MCF 10A (cell line): ENCODE measurements around the gene FGF18. TPM values are rescaled to one million over a fixed set of nuclear protein-coding genes. Genes with fewer than 3 reads are reported as not detected.

Experiments
- BruUV-seq: library from RNA; stranded (reverse); fragments of 400-500 nt; replicated peaks from 2 replicates; lab custom pipeline; 2021; lab: Mats Ljungman, UMichigan
- CTCF ChIA-PET: fragments of 300-600 bp; sonication (Branson Sonifier 250); formaldehyde crosslinking; extraction: SDS; loops from one replicate; lab custom pipeline; 2021; ENCODE audit warnings: antibody characterized with exemption, inconsistent platforms; lab: Yijun Ruan, JAX
- POLR2A ChIA-PET: fragments of 300-600, 350-650 bp; sonication (Branson Sonifier 250); formaldehyde crosslinking; extraction: SDS; loops from one replicate; lab custom pipeline; 2020; ENCODE audit warnings: antibody characterized with exemption, inconsistent platforms; lab: Yijun Ruan, JAX
- DNase-seq: peaks from one replicate; pipeline ENCODE4 v3.0.0-alpha.2; 2018; ENCODE audit not compliant: unreplicated experiment
- H3K27ac Mint-ChIP-seq: one replicate; pipeline ENCODE4 v1.8.0; 2022; ENCODE audit warnings: mild to moderate bottlenecking, low read depth, mixed read lengths; ENCODE audit not compliant: unreplicated experiment
- H3K27me3 Mint-ChIP-seq: one replicate; pipeline ENCODE4 v1.8.0; 2022; ENCODE audit warnings: mixed read lengths; ENCODE audit not compliant: insufficient read depth, unreplicated experiment
- H3K36me3 Mint-ChIP-seq: one replicate; pipeline ENCODE4 v1.8.0; 2022; ENCODE audit warnings: mild to moderate bottlenecking, moderate library complexity, mixed read lengths; ENCODE audit not compliant: insufficient read depth, unreplicated experiment
- H3K4me1 Mint-ChIP-seq: one replicate; pipeline ENCODE4 v1.8.0; 2022; ENCODE audit warnings: mixed read lengths; ENCODE audit not compliant: insufficient read depth, unreplicated experiment
- H3K4me3 Mint-ChIP-seq: one replicate; pipeline ENCODE4 v1.8.0; 2022; ENCODE audit warnings: mild to moderate bottlenecking, moderate library complexity, mixed read lengths; ENCODE audit not compliant: unreplicated experiment
- H3K9me3 Mint-ChIP-seq: one replicate; pipeline ENCODE4 v1.8.0; 2022; ENCODE audit warnings: mixed read lengths; ENCODE audit not compliant: unreplicated experiment
- intact Hi-C: fragments of 100-400 bp; cut with micrococcal nuclease; formaldehyde crosslinking; loops from 2 replicates; pipeline ENCODE4 v1.14.1; 2022
- total RNA-seq: library from RNA; stranded (reverse); gene quantifications from 2 replicates; pipeline ENCODE4 v1.2.3, GENCODE V29; 2022
- TF ChIP-seq, protein P1 (sequence below): fragments of 200-600 bp; IDR thresholded peaks from one replicate; pipeline ENCODE4 v1.8.0; 2022; ENCODE audit warnings: antibody characterized with exemption, mild to moderate bottlenecking; ENCODE audit not compliant: unreplicated experiment

The FGF18 gene
- total RNA-seq, 1 experiment from 2014 or later = not detected

DNA sequence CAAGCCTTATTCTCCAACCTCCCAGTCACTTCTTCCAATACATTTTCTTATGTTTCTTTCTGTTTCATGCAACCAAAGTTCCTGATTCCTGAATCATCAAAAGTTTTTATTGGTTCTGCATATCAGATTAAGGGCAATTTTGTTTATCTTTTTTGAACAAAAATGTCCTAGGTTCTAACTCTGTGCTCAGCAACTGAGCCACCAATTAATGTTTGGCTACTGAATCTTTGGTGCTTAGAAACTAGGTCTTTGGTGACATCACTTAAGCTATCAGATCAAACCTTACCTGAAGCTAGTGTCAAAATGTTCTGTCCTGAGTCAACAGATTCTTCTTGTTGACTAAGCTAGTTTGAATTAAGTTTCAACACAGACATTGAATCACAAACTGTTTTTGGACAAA, 56.1 kb downstream of the FGF18 start:
- Mint-ChIP-seq H3K27me3 (peaks cover 14% of the 10 kb centered on the region), H3K36me3 (no peaks in the 10 kb centered on the region), H3K4me3 (no peak overlapping the region), H3K27ac (no peak overlapping the region), H3K9me3 (no peaks in the 10 kb centered on the region), H3K4me1 (no peaks in the 10 kb centered on the region)
- TF ChIP-seq, protein P1, sequence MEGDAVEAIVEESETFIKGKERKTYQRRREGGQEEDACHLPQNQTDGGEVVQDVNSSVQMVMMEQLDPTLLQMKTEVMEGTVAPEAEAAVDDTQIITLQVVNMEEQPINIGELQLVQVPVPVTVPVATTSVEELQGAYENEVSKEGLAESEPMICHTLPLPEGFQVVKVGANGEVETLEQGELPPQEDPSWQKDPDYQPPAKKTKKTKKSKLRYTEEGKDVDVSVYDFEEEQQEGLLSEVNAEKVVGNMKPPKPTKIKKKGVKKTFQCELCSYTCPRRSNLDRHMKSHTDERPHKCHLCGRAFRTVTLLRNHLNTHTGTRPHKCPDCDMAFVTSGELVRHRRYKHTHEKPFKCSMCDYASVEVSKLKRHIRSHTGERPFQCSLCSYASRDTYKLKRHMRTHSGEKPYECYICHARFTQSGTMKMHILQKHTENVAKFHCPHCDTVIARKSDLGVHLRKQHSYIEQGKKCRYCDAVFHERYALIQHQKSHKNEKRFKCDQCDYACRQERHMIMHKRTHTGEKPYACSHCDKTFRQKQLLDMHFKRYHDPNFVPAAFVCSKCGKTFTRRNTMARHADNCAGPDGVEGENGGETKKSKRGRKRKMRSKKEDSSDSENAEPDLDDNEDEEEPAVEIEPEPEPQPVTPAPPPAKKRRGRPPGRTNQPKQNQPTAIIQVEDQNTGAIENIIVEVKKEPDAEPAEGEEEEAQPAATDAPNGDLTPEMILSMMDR = no peak
- ChIA-PET CTCF (interaction anchor here (0.8 to 1.3 kb wide), 2 partner anchors 8 to 9 kb away, joined by 3 to 4 read pairs; no protein-coding TSS in a partner anchor), POLR2A (interaction anchor here (0.8 kb wide), 1 partner anchor 361 kb away, joined by 6 read pairs; no protein-coding TSS in a partner anchor)
- no TSS peak for BruUV-seq
- intact Hi-C loops = no loop called here
- DNase-seq = no peak

DNA sequence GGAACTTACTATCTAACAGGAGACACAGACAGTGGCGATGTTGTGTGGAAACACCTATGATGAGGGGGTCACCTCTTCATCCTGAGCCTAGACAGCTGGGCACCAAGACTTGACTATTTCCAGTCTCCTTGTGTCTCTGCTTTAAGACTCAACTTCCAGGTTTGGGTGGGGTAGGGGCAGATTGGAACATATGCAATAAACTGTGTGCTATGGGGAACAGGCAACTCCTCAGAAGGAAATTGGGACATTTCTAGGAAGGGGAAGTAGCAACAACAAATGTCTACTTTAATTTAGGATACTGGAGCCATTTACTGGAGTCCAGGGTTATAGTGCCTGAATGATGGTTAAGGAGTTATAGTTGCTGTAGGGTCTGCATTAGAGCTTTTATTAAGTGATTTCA, 57.3 kb downstream of the FGF18 start:
- Mint-ChIP-seq H3K9me3 (no peaks in the 10 kb centered on the region), H3K27me3 (peaks cover 14% of the 10 kb centered on the region), H3K4me3 (no peak overlapping the region), H3K36me3 (no peaks in the 10 kb centered on the region), H3K27ac (no peak overlapping the region), H3K4me1 (no peaks in the 10 kb centered on the region)
- no peak for DNase-seq
- ChIA-PET POLR2A (no interaction called here), CTCF (no interaction called here)
- intact Hi-C loops = no loop called here
- no TSS peak for BruUV-seq
- TF ChIP-seq, protein P1 = no peak

DNA sequence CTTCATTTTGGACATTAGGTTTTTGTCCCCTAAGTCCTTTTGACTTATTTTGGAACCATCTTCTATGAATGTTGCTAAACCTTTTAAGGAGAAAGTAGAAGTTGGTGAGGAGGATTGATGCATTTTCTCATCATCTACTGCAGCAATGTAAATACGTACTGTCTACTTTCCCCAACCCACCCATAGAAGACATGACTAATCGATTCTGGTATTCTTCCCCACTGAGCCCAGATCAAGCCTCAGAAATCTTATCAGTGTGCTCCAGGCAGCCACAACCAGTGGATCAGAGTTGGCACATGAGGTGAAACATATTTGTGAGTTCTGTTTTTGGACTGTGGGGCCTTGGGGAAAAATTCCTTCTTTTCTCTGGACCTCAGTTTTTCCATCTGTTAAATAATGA, 57.7 kb downstream of the FGF18 start:
- TF ChIP-seq, protein P1 = no peak
- no peaks in the 10 kb centered on the region for H3K36me3 Mint-ChIP-seq
- intact Hi-C loops = no loop called here
- peaks cover 14% of the 10 kb centered on the region for H3K27me3 Mint-ChIP-seq
- ChIA-PET CTCF (interaction anchor here (0.5 kb wide), 1 partner anchor 177 kb away, joined by 3 read pairs; no protein-coding TSS in a partner anchor), POLR2A (no interaction called here)
- no peaks in the 10 kb centered on the region for H3K9me3 Mint-ChIP-seq
- no peak for DNase-seq
- H3K27ac Mint-ChIP-seq = no peak overlapping the region
- H3K4me1 Mint-ChIP-seq = no peaks in the 10 kb centered on the region
- H3K4me3 Mint-ChIP-seq = no peak overlapping the region
- no TSS peak for BruUV-seq

DNA sequence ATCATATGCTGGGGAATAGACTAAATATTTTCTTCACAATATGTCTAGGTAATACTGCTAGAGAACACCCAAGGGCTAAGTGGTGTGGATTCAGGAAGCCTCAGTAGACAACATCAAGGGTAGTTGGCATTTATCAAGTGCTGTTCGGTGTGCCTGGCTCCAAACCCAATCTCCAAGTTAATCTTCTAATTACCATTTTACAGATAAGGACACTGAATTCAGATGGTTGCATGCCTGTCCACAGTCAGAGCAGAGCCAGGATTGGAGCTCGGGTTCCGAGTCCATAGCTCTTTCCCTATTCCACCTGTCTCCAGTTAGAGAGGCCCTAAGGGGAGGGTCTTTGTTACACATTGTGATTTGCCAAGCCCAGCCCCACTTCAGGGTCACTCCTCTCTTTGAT, 58.2 kb downstream of the FGF18 start:
- intact Hi-C loops = no loop called here
- Mint-ChIP-seq H3K36me3 (no peaks in the 10 kb centered on the region), H3K27ac (no peak overlapping the region), H3K9me3 (no peaks in the 10 kb centered on the region), H3K4me3 (no peak overlapping the region), H3K27me3 (peaks cover 14% of the 10 kb centered on the region), H3K4me1 (no peaks in the 10 kb centered on the region)
- DNase-seq = no peak
- POLR2A ChIA-PET = interaction anchor here (1.0 kb wide), 1 partner anchor 63 kb away, joined by 4 read pairs; no protein-coding TSS in a partner anchor
- no TSS peak for BruUV-seq
- TF ChIP-seq, protein P1 = no peak
- CTCF ChIA-PET = interaction anchor here (0.5 to 1.9 kb wide), 2 partner anchors 59 to 176 kb away, joined by 3 to 9 read pairs; partner anchors contain the start of gene FGF18
